ENCODE results near the gene ARHGAP26.

ARHGAP26 gene

DNA sequence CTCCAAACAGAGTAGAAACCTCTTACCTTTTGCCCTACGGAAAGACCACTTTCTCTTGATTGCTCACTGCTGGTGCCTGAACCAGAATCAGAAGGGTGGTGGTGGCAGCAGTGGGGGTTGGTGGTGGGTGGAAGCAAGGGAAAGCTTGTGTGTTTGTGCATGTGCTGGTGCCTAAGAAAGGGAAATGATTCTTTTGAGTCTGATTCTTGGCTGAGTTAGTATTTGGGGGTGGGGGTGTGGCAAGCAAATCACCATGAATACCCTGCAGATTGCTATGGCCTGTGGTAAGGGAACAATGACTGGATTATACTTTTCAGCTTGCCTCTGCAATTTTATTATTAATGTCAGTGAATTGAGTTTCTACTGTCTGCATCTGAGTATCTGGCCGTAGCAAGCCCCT is 106.6 kb downstream of the ARHGAP26 start:
- no peak for DNase-seq (ENCODE audit: low spot score)

DNA sequence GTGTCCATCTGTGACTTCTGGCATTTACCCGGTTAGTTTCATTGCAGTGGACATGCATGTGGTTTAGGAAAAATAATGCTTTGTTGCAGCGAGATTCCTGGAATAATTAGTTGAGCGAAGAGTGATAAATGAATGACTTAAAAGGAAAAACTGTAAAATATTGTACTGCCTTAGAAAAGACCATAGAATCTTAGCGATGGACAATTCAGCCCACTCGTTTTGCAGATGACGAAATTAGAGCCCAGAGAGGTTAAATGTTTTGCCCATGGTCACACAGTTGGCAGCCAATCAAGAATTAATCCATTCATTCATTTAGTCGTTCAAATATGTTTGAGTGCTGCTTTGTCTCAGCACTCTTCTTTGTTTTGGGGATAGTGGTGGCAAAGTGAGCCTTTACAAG is 107.9 kb downstream of the ARHGAP26 start:
- DNase-seq (ENCODE audit: low spot score) = no peak

DNA sequence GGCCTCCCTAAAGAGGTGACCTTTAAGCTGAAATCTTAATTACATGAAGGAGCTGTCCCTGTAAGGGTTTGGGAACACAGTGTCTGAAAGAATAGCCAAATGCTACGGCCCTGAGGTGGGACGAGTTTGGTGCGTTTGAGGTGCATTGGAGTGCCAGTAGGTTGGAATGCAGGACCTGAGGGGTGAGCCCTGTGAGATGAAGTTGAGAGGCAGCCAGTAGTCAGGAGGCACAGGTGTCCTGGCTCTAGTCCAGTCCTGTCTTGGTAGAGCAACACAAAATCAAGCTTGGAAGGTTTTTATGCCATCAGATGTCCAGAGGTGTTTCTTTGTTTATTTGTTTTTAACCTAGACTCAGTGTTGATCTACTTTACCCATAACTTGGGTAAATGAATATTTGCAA is 108.5 kb downstream of the ARHGAP26 start:
- no peak for DNase-seq (ENCODE audit: low spot score)

DNA sequence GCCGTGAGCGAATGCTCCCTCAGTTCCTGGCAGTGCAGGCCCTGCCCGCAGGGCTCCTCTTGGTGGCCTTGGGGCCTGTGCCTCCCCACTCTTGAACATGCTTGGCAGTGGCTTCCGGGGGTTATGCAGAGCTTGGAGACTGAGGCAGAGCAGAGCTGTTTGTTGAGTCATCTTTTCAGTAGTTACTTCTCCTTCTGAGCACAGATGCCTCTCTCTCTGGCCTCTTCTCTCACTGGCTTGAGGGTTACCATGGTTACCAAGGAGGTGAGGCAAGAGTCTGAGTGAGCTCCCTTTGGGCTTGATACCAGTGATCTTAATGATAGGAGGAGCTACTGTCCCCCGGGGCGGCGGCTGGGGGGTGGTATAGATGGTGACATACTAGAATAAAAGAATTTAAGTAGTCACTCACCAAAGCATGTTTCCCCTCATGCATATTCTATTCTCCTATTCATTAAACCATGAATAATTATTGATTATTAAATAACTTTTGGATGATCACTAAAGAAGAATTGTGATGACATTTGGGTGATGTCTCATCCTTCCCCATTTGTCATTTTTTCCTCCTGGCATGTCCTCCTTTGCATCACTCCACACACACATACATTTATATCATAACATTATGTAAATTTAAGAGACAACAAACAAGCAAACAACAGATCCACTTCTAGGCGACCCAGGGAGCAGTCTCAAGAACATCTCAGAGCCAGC is 111.1 kb downstream of the ARHGAP26 start:
- DNase-seq (ENCODE audit: low spot score) = peak; percentile 71

DNA sequence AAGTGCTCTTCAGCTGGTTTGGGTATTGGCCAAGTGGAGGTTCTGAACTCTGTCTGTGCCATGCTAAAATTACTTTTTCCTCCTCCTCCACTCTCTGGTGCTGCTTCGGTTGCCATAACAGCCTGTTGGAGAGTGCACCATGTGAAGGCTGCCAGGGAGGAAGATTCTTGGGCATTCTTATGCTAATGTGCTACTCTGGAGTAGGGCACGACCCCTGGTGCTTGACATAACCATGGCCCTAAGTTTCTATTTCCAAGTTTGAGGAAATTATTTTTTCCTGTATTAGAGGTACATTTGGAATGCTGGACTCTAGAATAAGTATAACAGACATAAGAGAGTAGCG is 111.6 kb downstream of the ARHGAP26 start:
- no peak for DNase-seq (ENCODE audit: low spot score)

DNA sequence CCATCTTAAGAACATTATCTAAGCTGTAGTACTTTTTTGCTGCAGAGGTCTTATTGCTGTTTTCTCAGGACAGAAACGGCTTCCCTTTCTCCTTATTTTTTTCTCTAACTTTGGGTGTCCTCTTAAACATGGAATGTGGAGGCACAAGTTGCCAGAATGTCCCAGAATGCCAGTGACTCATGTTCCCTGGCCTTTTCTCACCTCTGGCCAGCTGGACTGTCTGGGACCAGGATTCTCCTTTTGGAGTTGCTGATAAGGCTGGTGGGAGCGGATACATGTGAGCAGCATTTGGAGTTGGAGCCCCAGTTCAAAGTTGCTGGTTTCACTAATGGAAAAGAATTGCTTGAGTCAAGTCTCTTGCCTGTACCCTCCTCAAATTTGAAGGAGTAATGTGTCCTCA is 112.8 kb downstream of the ARHGAP26 start:
- DNase-seq (ENCODE audit: low spot score) = peak; percentile 62

DNA sequence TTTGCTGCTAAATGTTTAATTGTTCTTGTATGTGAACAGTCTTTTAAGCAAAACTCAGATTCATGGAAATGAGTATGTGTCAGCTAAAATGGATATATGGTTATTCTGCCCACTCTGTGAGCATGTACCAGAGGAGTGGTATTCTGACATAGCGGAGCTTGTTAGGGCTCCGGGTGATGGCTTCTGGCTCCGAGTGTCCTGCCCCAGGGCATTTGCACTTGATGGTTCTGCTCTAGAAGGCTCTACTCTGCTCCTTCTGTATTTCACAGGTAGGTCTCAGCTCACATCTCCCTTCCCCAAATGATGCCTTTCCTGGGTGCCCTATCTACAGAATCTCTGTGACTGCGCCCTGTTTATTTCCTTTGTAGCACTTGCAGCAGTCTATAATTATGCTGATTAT is 113.3 kb downstream of the ARHGAP26 start:
- no peak for DNase-seq (ENCODE audit: low spot score)

DNA sequence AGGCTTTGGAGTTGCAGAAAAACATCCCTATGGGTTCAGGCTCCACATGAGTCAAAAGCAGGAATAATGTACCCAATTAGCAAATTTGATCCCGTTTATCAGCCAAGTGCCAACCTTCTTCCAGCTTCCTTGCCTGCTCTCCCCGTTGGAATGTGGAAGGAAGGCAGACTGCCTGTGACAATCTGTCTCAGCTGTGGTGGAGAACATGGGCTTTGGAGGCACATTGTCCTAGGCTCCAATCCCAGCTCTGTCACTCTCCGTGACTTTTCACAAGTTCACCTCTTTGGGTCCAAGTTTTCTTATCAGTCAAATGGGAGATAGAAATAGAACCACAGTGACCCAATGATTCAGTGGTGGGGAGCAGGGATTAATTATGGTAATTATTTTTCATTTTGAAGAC is 113.9 kb downstream of the ARHGAP26 start:
- DNase-seq (ENCODE audit: low spot score) = no peak

DNA sequence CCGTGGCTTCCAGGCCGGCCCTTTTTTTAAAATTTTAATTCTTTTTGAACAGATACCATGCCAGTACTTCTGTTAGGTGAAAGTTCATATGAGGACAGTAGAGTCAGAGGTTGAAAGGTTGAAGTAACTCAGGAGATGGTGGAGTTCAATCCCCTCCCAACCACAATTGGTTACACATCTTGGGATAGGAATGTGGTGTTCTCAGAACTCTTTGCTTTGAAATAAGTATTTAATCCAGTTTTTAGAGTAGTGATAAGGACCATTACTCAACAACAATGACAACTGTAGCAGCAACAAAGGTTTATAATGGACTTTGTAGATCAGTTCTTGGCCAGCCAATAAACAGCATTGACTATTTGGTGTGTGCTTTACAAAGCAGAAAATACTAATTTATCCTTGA is 116.0 kb downstream of the ARHGAP26 start:
- DNase-seq (ENCODE audit: low spot score) = no peak

DNA sequence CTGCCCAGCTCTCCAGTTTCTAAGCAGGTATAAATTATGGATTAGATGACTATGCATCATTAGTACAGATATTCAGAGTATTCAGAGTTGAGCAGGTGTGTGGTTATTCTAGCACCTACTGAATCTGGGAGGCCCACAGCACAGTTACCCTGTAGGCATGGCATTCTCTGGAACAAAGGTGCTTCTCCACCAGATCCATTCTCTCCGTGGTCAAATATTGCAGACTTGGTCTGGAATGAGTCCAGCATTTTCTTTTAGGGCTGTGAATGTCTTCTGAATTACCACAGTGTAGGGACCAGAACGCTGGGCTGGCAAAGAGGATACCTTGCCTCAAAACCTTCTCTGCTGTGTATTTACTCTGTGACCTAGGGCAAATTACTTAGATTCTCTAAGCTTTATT is 116.8 kb downstream of the ARHGAP26 start:
- no peak for DNase-seq (ENCODE audit: low spot score)

DNA sequence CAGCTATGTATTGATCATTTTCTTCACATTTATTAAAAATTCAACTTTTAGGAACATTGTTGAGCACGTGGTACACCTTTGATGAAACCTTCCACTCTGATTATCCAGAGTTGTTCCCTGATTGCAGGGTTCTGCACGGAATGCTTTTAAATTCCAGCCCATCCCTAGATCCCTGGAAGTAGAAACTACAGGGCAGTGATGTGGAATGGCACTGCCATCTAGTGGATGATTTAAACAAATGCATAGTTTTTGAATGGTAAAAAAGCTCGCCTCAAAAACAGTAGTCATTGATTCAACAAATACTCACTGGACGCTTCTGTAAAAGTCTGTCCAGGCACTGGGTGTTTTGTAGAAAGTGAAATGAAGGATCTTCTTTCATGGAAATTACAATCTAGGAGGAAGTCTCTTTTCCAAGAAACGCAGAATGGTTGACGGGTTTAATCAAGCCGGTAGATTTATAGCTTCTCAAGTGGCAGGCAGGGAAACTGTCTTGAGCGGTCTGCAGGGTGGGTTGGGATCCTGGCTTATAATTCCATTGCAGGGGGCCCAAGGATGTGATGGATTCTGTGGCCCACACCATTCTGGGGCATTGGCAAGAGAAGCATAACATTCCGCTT is 118.4 kb downstream of the ARHGAP26 start:
- peak; percentile 73 for DNase-seq (ENCODE audit: low spot score)

DNA sequence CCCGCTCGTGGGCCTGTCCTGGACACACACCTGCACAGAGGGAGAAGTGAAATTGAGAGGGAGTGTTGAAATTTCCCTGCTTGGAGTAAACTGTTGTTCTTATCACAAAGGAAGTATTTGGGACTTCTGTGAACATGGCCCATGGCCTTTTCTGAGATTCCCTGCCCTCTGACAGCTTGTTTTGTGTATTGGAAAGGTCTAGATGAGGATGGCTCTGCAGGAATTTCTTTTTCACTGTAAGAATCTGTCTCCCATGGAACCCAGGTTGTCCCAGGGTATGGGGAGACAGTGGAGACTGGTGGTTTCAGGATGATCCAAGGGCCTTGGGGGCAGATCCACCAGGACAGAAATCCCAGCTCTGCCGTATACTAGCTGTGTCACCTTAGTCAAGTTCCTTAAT is 121.8 kb downstream of the ARHGAP26 start:
- no peak for DNase-seq (ENCODE audit: low spot score)

DNA sequence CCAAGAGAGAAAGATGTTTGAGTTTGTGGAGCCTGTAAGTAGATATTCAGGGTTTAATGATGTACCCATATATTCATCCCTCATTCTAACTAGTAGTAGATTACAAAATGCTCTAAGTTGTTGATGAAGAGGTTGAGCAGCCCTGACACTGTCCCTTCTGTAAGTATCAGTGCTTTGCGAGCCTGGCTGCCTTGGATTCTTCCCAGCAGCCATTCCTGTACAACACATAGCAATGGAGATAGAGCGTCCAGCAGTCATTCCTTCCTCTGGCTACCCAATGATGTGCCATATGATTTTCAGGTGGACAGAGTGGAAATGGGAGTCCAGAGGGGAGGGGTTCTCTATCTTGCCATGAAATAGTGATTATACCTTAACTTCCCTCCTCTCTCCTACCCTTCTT is 124.1 kb downstream of the ARHGAP26 start:
- DNase-seq (ENCODE audit: low spot score) = no peak

DNA sequence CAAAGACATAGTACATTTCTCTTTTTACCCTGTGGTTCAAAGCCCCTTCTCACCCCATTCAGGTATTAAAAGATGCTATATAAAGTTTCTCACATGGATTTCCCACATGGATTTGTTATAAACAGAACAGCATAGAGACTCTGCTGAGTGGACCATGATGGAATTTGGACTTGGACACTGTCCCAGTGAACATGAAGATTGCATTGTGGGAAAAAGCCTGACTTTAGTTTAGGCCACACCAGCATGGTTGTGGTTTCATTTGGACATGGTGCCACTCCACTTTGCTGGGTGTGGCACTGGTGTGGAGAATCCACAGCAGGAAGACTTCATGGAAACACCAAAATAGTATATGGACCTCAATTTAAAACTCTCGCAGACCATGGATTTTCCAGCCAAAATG is 124.6 kb downstream of the ARHGAP26 start:
- DNase-seq (ENCODE audit: low spot score) = peak; percentile 84

DNA sequence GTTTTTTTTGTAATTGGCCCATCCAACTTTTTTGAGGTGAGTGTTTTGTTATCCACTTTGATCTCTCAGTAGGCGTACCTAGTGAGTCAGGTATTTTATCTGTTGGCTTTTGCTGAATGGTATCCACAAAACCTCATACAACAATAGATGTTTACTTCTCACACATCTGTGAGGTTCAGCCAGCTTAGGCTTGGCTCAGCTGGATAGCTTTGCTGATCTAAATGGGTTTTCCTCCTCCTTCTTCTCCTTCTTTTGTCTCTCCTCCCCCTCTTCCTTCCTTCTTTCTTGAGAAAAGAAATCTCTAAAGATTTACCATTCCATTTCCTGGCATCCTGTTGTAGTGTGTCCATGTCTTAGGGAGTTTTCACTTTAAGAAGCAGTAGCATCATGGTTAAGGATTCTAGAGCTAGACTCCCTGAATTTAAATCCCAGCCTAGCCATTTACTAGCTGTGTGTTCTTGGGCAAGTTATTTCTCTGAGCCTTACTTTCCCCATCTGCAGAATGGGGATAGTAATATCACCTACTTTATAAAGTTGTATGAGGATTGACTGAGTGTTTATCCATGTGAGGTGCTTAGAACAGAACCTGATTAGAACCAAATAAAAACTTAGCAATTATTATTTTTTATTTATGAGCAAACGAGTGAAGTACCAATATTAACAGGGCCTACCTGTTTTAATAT is 126.3 kb downstream of the ARHGAP26 start:
- DNase-seq (ENCODE audit: low spot score) = no peak

DNA sequence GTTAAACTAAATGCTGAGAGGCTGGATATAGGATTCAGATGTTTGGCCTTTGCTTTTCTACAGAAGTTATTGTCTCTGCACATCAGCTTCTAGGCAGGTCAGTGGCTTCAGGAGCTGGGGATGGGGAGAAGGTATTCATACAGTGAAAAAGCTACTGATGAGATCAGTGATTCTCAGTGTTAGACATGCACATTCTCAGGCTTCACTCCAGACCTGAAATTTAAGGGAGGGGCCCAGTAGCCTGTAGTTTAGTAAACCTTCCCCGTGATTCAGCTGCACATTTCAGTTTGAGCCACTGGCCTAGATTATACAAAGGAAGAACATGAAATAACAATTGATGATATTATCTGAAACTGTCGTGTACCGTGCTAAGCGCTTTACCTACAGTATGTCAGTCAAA is 127.2 kb downstream of the ARHGAP26 start:
- DNase-seq (ENCODE audit: low spot score) = no peak

DNA sequence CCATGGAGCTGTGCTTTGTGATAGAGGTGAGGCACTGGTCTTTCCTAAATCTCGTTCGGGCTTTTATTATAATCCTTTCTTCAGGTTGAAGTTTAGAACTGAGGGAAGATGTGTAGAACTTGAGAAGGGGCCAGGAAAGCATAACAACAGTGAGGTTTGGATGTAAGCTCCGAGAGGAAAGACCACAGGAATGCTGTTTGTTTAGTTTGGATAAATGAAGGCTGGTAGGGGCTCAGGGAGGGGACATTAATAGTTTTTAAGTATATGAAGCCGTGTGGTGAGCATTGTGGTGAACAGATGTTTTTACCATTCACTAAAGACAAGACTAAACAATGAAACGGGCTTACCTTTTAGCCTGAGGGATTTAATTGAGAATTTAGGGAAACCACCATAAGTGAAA is 130.8 kb downstream of the ARHGAP26 start:
- DNase-seq (ENCODE audit: low spot score) = peak; percentile 62

DNA sequence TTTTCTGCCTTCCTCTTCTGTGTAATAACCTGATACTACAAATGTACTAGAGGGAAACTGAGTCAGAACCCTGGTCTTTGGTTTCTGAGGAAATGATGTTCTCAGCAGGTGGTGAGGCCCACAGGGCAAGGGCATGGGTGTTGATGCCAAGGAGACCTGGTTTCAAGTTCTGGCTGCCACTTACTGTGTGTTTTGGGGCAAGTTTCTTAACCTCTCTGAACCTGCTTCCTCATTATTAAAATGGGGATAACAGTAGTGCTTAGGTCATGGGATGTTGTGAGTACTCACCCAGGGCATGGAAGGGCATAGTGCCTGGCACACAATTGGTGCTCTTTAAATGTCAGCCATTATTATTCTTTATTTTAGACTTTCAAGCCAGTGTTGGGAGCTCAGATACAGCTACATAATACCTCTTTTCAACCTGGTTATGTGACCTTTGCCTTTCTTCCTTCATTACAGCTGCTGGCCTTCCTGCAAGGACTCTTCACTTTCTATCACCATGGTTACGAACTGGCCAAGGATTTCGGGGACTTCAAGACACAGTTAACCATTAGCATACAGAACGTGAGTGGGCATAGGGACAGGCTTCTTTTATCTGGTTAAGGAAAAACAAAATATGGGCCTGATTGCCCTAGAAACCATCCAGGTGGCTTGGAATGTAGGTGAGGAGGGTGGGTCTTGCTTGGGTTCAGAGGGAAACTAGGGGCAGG is 131.5 kb downstream of the ARHGAP26 start:
- no peak for DNase-seq (ENCODE audit: low spot score)

DNA sequence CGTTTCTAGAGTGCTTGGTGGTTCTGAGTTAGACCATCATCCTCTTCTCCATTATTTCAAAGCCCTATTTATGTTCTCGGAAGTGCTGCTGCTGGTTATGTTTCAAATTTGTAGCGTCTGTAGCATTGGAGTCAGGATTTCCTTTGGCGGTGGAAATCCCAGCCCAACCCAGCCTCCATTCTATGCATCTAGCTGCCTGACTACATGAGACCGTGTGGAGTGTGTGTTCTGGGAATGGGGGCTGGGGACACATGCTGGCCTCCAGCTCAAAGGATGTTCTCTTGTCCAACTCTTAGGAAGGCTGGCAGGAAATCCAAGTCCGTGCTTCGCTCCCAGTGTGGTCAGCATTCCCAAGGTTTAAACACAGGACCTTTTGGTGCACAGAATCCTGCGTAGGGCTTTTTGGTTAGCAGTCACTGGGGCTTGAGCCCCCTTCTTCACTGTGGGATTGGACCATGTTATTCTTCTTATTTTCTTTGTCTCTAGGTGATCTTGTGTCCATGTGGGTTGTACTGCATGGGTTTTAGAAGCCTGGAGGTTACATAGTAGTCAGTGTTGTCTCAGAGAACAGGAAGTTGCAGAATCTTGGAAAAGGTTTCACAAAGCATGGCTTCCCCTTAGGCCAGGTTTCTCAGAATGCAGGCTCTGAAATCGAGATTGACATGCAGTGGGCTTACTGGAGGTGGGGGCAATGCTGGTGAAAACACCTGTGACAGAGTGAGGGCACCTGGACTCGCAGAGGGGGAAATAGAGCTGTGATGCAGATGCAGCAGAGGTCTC is 132.2 kb downstream of the ARHGAP26 start:
- no peak for DNase-seq (ENCODE audit: low spot score)

DNA sequence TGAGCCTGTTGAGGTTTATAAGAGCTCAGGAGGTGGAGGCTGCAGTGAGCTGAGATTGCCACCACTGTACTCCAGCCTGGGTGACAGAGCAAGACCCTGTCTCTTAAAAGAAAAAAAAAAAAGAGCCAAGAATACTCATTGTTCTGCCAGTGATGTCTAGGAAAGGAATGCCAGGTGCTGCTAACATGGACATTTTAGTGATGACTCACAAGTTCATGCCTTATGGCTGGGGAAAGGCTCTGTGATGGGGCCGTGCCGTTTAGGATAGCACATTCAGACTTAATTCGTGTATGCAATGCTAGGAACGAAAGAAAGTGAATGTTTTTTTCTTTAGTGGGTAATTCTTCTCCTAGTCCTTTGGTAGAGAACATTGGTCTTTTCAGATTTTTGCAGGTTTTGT is 134.2 kb downstream of the ARHGAP26 start:
- no peak for DNase-seq (ENCODE audit: low spot score)

DNA sequence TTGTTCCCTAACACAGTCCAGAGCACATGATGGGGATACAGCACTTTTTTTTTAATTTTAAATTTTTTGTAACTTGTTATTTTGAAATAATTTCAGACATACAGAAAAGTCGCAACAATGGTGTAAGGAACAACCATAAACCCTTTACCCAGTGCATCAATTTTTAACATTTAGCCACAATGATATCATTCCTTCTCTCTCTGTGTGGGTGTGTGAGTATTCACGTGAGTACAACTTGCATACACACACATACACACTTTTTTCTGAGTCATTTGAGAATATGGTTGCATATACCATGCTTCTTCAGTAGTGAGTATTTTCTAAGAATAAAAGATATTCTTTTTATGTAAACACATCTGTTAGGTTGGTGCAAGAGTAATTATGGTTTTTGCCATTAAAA is 135.2 kb downstream of the ARHGAP26 start:
- no peak for DNase-seq (ENCODE audit: low spot score)
